Neural crest cell (in vitro differentiated cells): ENCODE measurements around the gene CLDN2. TPM values are rescaled to one million over a fixed set of nuclear protein-coding genes. Genes with fewer than 3 reads are reported as not detected.

Experiments
- DNase-seq: peaks from one replicate; pipeline ENCODE4 v3.0.0; 2021; ENCODE audit warnings: low read depth, mixed read lengths, low spot score
- H3K27ac Mint-ChIP-seq: one replicate; pipeline ENCODE4 v1.8.0; 2021; ENCODE audit warnings: mild to moderate bottlenecking, mixed read lengths; ENCODE audit not compliant: unreplicated experiment
- H3K27me3 Mint-ChIP-seq: 2 replicates; pipeline ENCODE4 v1.8.0; 2021; ENCODE audit warnings: low read depth, mild to moderate bottlenecking, mixed read lengths
- H3K36me3 Mint-ChIP-seq: 2 replicates; pipeline ENCODE4 v1.8.0; 2021; ENCODE audit warnings: low read depth, mild to moderate bottlenecking, mixed read lengths
- H3K4me1 Mint-ChIP-seq: 2 replicates; pipeline ENCODE4 v1.8.0; 2021; ENCODE audit warnings: mixed read lengths
- H3K4me3 Mint-ChIP-seq: one replicate; pipeline ENCODE4 v1.8.0; 2021; ENCODE audit warnings: mild to moderate bottlenecking, mixed read lengths
- H3K9me3 Mint-ChIP-seq: 2 replicates; pipeline ENCODE4 v1.8.0; 2021; ENCODE audit warnings: mixed read lengths
- total RNA-seq: library from RNA; stranded (reverse); gene quantifications from 2 replicates; pipeline ENCODE4 v1.2.1, GENCODE V29; 2021
- TF ChIP-seq, protein P1 (sequence below): fragments of 200-600 bp; sonication (generic); conservative IDR thresholded peaks from 2 replicates; pipeline ENCODE4 v1.5.0; 2021; ENCODE audit warnings: antibody characterized with exemption, mild to moderate bottlenecking

CLDN2 gene
- total RNA-seq, 1 donor from 2014 or later, result not detected

DNA sequence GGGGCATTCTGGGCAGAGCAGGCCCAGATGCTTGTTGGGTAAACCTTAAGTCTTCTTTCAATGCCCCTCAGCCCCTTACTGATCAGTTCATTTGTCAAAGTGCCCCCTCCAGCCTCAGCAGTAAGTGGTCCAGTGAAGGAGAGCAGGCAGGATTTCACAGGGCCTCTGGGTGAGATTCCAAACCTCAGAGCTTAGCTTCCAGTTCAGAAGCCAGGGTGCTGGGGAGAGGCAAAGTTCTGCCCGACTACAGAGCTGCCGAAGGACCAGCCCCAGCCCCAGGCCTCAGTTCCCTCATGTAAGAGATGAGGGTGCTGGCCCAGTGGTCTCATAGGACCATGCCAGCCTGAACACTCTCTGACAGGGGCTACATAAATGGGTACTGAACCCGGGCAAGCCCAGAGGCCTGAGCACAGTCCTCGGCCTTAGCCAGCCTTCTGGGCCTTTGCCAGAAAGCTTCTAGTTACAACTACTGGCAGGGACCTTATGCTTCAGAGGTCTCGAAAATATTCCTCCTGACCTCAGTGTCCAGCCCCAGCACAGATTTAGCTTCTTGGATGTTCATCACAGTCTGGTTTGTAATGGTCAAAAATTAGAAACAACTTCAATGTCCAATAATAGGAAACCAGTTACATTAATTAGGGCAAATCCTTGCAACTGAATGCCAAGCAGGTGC lies 16.2 kb upstream of the CLDN2 start:
- TF ChIP-seq, protein P1, sequence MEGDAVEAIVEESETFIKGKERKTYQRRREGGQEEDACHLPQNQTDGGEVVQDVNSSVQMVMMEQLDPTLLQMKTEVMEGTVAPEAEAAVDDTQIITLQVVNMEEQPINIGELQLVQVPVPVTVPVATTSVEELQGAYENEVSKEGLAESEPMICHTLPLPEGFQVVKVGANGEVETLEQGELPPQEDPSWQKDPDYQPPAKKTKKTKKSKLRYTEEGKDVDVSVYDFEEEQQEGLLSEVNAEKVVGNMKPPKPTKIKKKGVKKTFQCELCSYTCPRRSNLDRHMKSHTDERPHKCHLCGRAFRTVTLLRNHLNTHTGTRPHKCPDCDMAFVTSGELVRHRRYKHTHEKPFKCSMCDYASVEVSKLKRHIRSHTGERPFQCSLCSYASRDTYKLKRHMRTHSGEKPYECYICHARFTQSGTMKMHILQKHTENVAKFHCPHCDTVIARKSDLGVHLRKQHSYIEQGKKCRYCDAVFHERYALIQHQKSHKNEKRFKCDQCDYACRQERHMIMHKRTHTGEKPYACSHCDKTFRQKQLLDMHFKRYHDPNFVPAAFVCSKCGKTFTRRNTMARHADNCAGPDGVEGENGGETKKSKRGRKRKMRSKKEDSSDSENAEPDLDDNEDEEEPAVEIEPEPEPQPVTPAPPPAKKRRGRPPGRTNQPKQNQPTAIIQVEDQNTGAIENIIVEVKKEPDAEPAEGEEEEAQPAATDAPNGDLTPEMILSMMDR, result no peak
- no peak for DNase-seq
- H3K27me3 Mint-ChIP-seq, result no peaks in the 10 kb centered on the region
- no peak overlapping the region for H3K4me3 Mint-ChIP-seq
- no peaks in the 10 kb centered on the region for H3K36me3 Mint-ChIP-seq
- H3K9me3 Mint-ChIP-seq, result peaks cover 3% of the 10 kb centered on the region
- H3K27ac Mint-ChIP-seq, result no peak overlapping the region
- H3K4me1 Mint-ChIP-seq, result no peaks in the 10 kb centered on the region

DNA sequence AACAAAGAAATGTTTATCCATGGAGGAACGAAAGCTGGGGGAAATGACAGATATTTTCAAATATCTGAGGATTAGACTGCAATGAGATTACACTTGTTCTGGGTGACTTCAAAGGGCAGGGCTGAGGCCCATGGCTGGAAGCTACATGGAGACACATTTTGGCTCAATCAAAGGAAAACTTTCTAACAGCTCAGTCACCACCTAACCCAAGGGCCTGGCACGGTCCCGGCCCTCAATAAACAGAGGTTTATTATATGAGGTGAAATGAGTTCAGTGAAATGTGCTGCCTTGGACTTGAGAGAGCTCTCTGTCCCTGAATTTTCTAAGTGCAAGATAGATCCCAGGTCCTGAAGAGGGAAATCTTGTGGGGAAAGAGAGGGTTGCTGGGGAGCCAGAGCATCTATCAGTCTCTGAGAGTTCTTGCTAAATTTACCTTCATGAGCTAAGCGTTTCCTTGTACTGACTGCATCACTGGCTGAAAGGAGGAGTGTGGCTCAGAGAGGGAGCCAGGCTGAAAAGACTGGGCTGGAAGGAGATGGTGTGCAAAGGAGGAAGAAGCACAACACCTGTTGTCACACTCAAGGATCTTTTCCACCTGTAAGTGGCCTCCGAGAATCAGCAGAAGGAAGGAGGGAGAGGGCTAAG lies 15.0 kb upstream of the CLDN2 start:
- H3K27me3 Mint-ChIP-seq, result no peaks in the 10 kb centered on the region
- no peak overlapping the region for H3K4me3 Mint-ChIP-seq
- H3K4me1 Mint-ChIP-seq, result no peaks in the 10 kb centered on the region
- H3K9me3 Mint-ChIP-seq, result peaks cover 3% of the 10 kb centered on the region
- TF ChIP-seq, protein P1, result no peak
- H3K27ac Mint-ChIP-seq, result no peak overlapping the region
- no peaks in the 10 kb centered on the region for H3K36me3 Mint-ChIP-seq
- DNase-seq, result no peak

DNA sequence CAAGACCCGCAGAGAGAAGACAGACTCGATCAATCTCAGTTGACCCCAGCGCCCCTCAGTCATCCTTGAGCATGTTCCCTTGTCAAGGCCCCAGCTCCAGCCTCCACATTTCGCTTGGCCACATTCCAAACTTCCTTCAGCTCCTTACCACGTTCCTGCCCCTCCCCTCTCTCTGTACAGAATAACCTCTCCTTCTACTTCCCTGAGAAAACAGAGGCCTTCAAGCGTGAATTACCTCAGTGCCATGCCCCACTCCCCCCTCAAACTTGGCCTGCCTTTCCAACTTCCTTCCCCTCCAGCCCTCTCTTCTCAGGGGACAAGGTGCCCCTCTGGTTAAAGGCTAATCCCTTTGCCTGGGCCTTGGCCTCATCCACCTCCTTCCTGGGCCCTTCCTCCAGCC lies 13.8 kb upstream of the CLDN2 start:
- Mint-ChIP-seq H3K36me3 (no peaks in the 10 kb centered on the region), H3K9me3 (peaks cover 3% of the 10 kb centered on the region), H3K4me3 (no peak overlapping the region), H3K27ac (no peak overlapping the region), H3K4me1 (no peaks in the 10 kb centered on the region), H3K27me3 (no peaks in the 10 kb centered on the region)
- DNase-seq, result no peak
- TF ChIP-seq, protein P1, result no peak

DNA sequence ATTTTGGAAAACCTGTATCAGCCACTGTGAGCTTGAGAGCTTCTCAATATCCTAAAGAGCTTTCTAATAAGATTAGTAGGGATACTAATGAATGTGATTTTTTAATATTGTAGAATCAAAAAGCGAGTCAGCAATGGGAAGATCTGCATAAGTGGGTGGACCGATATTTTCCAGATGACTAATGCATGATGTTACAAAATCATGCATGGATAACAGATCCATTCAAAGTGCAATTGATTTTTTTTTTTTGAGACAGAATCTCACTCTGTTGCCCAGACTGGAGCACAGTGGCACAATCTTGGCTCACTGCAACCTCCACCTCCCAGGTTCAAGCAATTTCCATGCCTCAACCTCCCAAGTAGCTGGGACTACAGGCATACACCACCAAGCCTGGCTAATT lies 7.3 kb upstream of the CLDN2 start:
- no peaks in the 10 kb centered on the region for H3K36me3 Mint-ChIP-seq
- no peak for DNase-seq
- no peaks in the 10 kb centered on the region for H3K27me3 Mint-ChIP-seq
- TF ChIP-seq, protein P1, result no peak
- no peaks in the 10 kb centered on the region for H3K4me1 Mint-ChIP-seq
- H3K27ac Mint-ChIP-seq, result no peak overlapping the region
- H3K4me3 Mint-ChIP-seq, result no peak overlapping the region
- peaks cover 15% of the 10 kb centered on the region for H3K9me3 Mint-ChIP-seq

DNA sequence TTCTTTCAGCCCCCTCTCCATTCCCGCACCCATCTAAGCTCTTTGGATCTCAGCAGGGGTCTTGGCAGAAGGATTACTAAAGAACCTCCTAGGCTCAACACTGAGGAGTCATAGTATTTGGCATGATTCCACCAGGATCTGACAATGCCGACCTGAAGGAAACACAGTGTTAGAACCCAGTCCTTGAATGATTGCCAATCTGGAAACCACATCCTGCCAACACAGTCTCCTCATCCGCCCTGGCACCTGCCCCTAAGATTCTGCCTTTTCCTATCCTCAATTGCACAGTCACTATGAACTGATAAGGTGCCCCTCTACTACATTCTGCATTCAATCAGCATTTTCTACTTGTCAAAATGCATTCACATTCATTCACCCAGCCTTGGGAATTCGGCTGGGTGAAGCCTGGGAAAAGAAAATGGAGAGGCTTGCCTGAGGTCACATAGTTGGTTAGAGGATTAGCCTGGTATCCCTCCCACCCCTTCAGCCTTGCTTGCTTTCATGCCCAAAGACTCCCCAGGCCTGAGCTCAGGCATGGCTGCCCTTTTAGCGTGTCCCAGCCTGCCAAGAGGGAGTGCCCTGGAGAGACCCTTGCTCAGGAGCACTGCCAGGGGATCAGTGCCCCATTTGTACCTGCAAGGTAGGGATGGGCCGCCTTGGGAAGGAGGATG lies 2.2 kb upstream of the CLDN2 start:
- TF ChIP-seq, protein P1, result no peak
- Mint-ChIP-seq H3K9me3 (peaks cover 16% of the 10 kb centered on the region), H3K27ac (no peak overlapping the region), H3K36me3 (no peaks in the 10 kb centered on the region), H3K4me3 (no peak overlapping the region), H3K27me3 (no peaks in the 10 kb centered on the region), H3K4me1 (peaks cover 8% of the 10 kb centered on the region)
- no peak for DNase-seq
